Loucy (cell line): ENCODE data around the gene FAM117B.

Experiments used
- H2AFZ ChIP-seq: fragments of 200-600 bp; sonication (generic); 2 replicates; pipeline ENCODE4 v1.6.0; 2016; ENCODE audit warnings: antibody characterized with exemption, mild to moderate bottlenecking, low read length, moderate library complexity
- H3F3A ChIP-seq: fragments of 200-600 bp; 2 replicates; pipeline ENCODE4 v1.6.0; 2016; ENCODE audit warnings: antibody characterized with exemption, low read depth, mild to moderate bottlenecking
- H3K27me3 ChIP-seq: fragments of 200-600 bp; sonication (generic); 2 replicates; pipeline ENCODE4 v1.6.1; 2014; ENCODE audit warnings: low read length, mild to moderate bottlenecking; ENCODE audit not compliant: insufficient read depth, poor library complexity, severe bottlenecking
- H3K36me3 ChIP-seq: fragments of 200-600 bp; sonication (generic); 2 replicates; pipeline ENCODE4 v1.6.1; 2016; ENCODE audit warnings: low read length; ENCODE audit not compliant: insufficient read depth
- H3K4me1 ChIP-seq: fragments of 200-600 bp; sonication (generic); 2 replicates; pipeline ENCODE4 v1.5.1; 2014; ENCODE audit warnings: low read length, mild to moderate bottlenecking; ENCODE audit not compliant: insufficient read depth, poor library complexity, severe bottlenecking
- H3K4me2 ChIP-seq: fragments of 200-600 bp; sonication (generic); 2 replicates; pipeline ENCODE4 v1.6.0; 2014; ENCODE audit warnings: antibody characterized with exemption, low read length, low read depth, mild to moderate bottlenecking; ENCODE audit not compliant: poor library complexity, severe bottlenecking
- H3K4me3 ChIP-seq: fragments of 200-600 bp; sonication (generic); 2 replicates; pipeline ENCODE4 v1.5.1; 2014; ENCODE audit warnings: low read length, mild to moderate bottlenecking, mixed read lengths; ENCODE audit not compliant: poor library complexity, severe bottlenecking
- H3K79me2 ChIP-seq: fragments of 200-600 bp; sonication (generic); 2 replicates; pipeline ENCODE4 v1.6.1; 2014; ENCODE audit warnings: low read length; ENCODE audit not compliant: insufficient read depth
- H3K9ac ChIP-seq: fragments of 200-600 bp; sonication (generic); 2 replicates; pipeline ENCODE4 v1.6.0; 2014; ENCODE audit warnings: mild to moderate bottlenecking, low read depth, low read length, moderate library complexity; ENCODE audit not compliant: poor library complexity, severe bottlenecking
- H3K9me2 ChIP-seq: fragments of 200-600 bp; sonication (generic); replicated peaks from 2 replicates; pipeline ENCODE4 v1.6.1; 2016; ENCODE audit warnings: low read depth, low read length, mixed read lengths
- H3K9me3 ChIP-seq: fragments of 200-600 bp; sonication (generic); 2 replicates; pipeline ENCODE4 v1.6.1; 2014; ENCODE audit warnings: mild to moderate bottlenecking, antibody characterized with exemption, low read length, low read depth; ENCODE audit not compliant: insufficient read depth
- H4K20me1 ChIP-seq: fragments of 200-600 bp; sonication (generic); 2 replicates; pipeline ENCODE4 v1.6.0; 2014; ENCODE audit warnings: antibody characterized with exemption, low read length, mild to moderate bottlenecking; ENCODE audit not compliant: insufficient read depth, poor library complexity, severe bottlenecking
- CTCF ChIP-seq: fragments of 200-600 bp; sonication (generic); conservative IDR thresholded peaks from 2 replicates; pipeline ENCODE4 v1.5.1; 2014; ENCODE audit warnings: mild to moderate bottlenecking, antibody characterized with exemption, low read length
- EZH2phosphoT487 ChIP-seq: fragments of 200-600 bp; IDR thresholded peaks from 2 replicates; pipeline ENCODE4 v1.6.1; 2018; ENCODE audit warnings: antibody characterized with exemption, mild to moderate bottlenecking, moderate library complexity, borderline replicate concordance

The FAM117B gene

GRCh38 chr2:202613479-202613878 is 21.3 kb upstream of the FAM117B start:
- no peaks in the 10 kb centered on the region for H3K79me2 ChIP-seq
- no peak overlapping the region for H3K9ac ChIP-seq
- TF ChIP-seq EZH2phosphoT487, result no peak
- TF ChIP-seq CTCF, result no peak
- H3K9me2 ChIP-seq, result no peaks in the 10 kb centered on the region
- H4K20me1 ChIP-seq, result no peaks in the 10 kb centered on the region
- H2AFZ ChIP-seq, result no peak overlapping the region
- no peak overlapping the region for H3K4me3 ChIP-seq
- H3K4me2 ChIP-seq, result no peak overlapping the region
- H3K36me3 ChIP-seq, result no peaks in the 10 kb centered on the region
- no peaks in the 10 kb centered on the region for H3K27me3 ChIP-seq
- no peaks in the 10 kb centered on the region for H3K9me3 ChIP-seq
- H3F3A ChIP-seq, result no peaks in the 10 kb centered on the region
- no peaks in the 10 kb centered on the region for H3K4me1 ChIP-seq

DNA sequence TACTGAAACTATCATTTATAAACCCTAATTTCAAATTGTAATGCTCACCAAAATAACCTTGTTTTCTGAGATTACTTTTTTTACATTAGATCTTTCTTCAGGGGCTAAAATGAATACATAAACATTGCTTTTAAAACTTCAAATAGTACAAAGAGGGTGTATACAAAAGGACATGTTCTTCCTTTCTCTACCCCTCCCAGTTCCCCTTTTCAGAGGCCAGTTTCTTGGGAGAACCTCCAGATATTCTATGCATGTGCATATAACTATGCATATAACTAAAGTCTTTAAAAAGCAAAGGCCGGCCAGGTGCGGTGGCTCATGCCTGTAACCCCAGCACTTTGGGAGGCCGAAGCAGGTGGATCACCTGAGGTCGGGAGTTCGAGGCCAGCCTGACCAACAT is 10.6 kb upstream of the FAM117B start:
- Histone ChIP-seq H3K4me1 (no peaks in the 10 kb centered on the region), H3F3A (no peaks in the 10 kb centered on the region), H2AFZ (no peak overlapping the region), H3K27me3 (no peaks in the 10 kb centered on the region), H3K79me2 (no peaks in the 10 kb centered on the region), H3K9me2 (no peaks in the 10 kb centered on the region), H3K36me3 (no peaks in the 10 kb centered on the region), H3K4me2 (no peak overlapping the region), H3K4me3 (no peak overlapping the region), H4K20me1 (no peaks in the 10 kb centered on the region), H3K9me3 (no peaks in the 10 kb centered on the region), H3K9ac (no peak overlapping the region)
- TF ChIP-seq EZH2phosphoT487 (no peak), CTCF (no peak)

GRCh38 chr2:202627042-202627441 is 7.7 kb upstream of the FAM117B start:
- no peaks in the 10 kb centered on the region for H3K36me3 ChIP-seq
- no peak overlapping the region for H3K4me2 ChIP-seq
- H3K27me3 ChIP-seq, result no peaks in the 10 kb centered on the region
- TF ChIP-seq CTCF (no peak), EZH2phosphoT487 (no peak)
- no peaks in the 10 kb centered on the region for H3K9me2 ChIP-seq
- H3F3A ChIP-seq, result no peaks in the 10 kb centered on the region
- no peaks in the 10 kb centered on the region for H3K9me3 ChIP-seq
- H3K9ac ChIP-seq, result no peak overlapping the region
- peak overlapping the region; percentile 59 for H2AFZ ChIP-seq
- H3K4me1 ChIP-seq, result no peaks in the 10 kb centered on the region
- H3K79me2 ChIP-seq, result no peaks in the 10 kb centered on the region
- no peak overlapping the region for H3K4me3 ChIP-seq
- H4K20me1 ChIP-seq, result no peaks in the 10 kb centered on the region
